T-helper 2 cell (primary cell): ENCODE measurements around the gene TPST1.
"Not testable (repeated sequence)": the region's sequence is repeated elsewhere in the genome, so short reads cannot be mapped to it uniquely, and the experiment has no call there.

ENCODE experiments used
- DNase-seq, 5 experiments: peaks; one replicate each; pipeline versions ENCODE4 v3.0.0 to v3.0.0-alpha.2; 2012 to 2022

TPST1 gene

DNA sequence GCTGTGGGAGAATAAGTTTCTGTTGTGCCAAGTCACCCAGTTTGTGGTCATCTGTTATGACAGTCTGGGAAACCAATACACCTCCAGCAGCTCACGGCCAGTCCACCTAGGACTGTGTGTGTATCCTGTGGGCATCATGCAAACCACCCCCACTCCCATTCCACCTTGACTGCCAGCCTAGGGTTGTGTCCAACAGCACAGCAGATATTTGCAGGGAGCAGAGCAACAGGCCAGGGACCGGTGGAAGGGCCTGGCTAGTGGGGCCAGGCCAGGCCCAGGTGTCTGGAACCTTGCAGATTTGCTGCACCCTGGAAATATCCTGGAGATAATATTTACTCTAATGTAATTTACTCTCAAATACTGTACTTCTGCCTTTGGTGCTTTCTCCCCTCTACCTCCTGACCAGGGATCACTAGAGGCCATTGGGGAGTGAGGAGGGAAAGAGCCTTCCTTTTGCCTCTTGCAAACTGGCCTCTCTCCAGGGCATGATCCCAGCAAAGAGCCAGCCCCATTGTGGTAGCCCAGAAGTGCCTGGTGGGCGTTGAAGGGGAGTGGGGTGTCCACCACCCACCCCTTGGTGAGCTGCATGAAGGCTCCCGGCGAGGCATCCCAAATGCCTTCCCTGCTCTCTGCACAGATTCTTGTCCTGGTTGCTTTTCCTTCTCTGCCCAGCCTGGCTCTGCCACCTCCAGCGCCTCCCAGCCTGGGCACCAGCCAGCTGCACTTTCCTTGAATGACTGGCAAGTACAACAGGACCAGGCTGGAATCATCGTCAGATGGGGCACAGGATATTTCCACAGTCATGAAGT lies 15.2 kb upstream of the TPST1 start:
- no peak for DNase-seq

DNA sequence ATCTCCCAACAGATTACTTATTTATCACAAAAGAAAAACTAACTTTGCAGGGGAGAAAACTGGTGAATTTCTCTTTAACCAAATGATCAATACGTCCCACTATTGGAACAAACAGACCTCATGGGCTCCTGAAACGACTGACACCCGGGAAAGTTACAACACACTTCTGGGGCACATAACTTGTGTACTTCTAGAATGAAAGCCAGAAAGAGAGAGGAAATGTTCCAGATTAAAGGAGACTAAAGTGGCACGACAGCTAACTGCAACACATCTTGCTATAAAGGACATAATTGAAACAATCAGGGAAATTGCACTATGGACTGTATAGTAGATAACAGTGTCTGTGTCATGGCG lies 14.7 kb upstream of the TPST1 start:
- DNase-seq: no peak

DNA sequence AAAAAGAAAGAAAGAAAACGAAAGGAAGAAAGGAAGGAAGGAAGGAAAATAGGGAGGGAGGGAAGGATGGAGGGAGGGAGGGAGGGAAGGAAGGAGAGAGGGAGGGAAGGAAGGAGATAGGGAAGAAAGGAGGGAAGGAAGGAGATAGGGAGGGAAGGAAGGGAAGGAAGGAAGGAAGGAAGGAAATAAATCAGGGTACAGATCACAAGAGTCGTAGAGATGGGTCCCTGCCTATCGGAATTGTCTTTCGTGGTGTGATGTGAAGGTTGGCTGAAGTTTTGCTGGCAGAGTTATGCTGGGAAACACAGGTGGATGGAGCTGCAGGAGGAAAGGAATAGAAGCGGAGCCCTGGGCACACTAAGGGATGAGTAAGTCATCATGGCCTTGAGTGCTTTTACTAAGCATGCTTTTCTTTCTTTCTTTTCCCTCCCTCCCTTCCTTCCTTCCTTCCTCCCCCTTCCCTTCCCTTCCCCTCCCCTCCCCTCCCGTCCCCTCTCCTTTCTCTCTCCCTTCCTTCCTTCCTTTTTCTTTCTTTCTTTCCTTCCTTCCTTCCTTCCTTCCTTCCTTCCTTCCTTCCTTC lies 11.9 kb upstream of the TPST1 start:
- DNase-seq: no peak

DNA sequence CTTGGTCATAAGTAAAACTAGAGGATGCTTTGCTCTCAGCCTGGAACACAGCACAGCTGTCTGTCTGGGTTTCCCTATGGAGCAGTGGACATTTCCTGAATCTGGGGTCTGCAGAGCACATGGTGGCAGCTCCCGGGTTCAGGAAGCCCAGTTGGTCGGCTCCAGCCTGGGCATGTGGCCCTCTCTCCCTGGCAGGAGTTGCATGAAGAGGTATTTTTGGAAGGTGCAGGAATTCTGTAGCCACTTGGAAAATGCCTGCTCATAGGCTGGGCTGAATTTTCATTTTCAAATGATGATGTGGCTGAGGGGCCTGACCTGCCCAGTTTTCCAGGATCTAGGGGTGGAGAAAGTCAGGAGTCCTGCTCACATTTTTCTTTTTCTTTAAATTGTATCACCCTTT lies 6.7 kb upstream of the TPST1 start:
- no peak for DNase-seq

DNA sequence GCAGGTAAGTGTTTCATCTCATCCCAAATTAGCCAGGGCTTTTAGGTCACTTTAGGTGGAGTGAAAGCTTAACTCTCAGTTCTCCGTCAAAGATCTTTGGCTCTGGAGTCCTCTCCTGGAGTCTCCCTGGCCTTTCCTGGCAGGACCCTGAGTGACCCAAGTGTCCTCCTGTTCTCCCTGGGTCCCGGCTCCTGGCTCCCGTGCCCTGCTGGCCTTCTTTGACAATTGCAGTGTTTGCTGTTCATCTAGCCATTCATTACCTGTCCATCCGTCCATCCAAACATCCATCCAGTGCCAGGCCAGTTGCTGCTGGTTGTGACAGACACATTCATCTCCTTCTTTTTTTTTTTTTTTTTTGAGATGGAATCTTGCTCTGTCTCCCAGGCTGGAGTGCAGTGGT lies 6.2 kb upstream of the TPST1 start:
- no peak for DNase-seq

DNA sequence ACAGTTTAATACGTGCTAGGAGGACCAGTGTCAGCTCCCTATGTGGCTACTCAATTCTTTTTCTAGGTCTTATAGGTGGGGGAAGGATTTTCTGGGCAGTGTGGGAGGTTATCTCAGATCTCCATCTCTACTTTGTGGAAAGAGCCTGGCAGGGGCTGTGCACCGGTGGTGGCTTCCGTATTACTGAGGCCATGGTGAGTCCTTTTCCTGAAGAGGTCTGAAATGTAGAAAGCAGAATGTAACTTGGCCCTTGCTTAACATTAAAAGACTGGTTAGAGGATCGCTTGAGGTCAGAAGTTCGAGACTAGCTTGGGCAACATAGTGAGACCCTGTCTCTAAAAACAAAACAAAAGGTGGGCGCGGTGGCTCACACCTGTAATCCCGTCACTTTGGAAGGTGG lies 2.7 kb upstream of the TPST1 start:
- no peak for DNase-seq

DNA sequence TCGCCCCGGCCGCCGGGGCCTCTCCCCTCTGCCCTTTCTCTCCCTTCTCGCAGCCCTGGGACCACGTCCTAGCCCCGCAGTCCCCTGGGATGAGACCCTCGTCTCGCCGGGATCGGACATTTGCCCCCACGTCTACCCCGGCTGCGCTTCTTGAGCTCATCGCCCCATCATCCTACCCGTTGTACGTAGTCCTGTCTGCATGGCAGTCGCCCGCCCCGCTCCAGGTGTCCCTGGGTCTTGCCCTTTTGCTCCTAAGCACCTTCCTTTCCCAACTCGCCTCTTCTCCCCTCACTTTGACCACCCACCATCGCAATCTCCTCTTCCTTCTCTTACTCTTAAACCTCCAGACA lies 582 bp downstream of the TPST1 start:
- DNase-seq: peak in 1 of 5 experiments; percentile 2

DNA sequence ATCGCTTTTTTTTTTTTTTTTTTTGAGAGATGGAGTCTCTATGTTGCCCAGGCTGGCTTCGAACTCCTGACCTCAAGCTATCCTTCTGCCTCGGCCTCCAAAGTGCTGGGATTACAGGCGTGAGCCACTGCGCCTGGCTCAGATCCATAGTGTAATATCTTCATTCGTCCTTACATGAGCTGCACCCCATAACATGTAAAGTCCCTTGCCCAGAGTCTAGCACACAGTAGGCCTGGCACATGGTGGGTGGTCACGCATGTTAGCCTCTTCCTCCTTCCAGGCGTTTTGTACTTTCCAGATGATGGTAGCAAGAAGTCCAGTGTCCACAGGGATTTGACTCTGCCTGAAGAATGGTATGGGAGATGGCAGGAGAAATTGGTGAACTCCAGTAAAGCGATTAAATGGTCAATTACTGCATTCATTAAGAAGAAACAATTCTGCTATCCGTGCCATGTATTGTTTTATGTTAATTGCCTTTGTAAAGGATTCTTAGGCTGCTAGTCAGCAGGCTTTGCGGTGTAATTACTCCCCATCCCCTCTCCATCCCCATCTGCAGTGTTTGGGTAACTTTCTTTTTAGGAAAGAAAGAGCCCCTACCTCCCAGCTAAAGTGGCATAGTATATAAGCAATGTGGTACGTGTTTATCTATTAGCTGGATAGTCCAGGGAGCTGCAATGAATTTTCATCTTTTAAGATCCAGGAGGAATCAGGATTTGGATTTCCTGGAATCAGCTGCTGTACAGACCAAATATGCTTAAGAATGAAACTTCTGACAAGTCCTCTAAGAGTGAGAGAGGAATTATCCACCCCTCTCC lies 1.2 kb downstream of the TPST1 start:
- no peak for DNase-seq

DNA sequence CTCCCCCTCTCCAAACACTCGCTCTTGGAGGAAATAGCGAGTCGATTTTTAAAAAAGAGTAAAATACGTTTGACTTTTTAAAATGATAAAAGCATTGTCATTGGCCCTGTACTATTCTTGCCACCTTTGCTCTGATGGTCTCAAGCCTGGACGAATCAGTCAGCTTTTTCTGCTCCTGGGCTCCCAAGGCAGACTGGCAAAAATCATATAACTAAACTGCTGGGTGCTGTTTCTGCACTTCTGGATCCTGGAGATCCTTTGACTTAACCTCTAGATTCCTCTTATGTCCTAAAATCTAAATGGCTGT lies 1.8 kb downstream of the TPST1 start:
- no peak for DNase-seq

DNA sequence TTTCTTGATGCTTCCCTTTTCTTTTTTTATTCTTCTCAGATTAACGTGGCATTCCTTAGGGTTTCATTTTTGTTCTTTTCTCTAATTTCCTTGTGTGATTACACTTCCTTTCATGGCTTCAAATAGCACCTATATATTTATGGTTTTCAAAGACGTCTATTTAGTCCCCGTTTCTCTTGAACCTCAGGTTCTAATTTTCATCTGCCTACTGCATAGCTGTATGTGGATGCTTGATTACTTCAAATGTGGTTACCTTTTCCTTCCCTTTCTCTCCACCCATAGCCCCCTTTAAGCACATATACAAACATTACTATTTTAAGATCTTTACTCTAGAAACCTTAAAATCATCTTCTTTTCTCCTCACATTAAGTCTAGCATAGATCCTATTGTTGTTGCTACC lies 2.4 kb downstream of the TPST1 start:
- DNase-seq: no peak

DNA sequence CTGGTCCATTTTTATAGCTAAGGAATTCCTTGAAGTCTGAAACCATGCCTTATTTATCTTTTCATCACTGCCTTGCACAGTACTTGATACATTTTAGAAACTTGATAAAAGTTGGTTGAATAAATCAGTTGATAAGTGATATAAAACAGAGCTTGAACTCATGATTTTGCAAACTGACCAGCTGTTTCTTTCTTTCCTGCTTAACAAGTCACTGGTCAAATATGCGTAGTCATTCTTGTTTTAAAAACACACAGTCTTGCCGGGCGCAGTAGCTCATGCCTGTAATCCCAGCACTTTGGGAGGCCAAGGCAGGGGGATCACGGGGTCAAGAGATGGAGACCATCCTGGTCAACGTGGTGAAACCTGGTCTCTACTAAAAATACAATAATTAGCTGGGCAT lies 6.3 kb downstream of the TPST1 start:
- no peak for DNase-seq

DNA sequence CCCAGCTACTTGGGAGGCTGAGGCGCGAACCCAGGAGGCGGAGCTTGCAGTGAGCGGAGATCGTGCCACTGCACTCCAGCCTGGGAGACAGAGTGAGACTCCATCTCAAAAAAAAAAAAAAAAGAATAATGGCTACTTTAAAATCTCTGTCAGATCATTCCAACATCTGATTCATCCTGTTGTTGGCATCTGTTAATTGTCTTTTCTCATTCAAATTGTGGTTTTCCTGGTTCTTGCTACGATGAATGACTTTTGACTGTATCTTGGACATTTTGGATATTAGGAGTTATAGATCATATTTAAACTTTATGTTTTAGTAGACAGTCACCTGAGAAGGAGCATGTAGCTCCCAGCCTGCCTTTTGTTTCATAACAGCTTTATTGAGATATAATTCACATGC lies 8.5 kb downstream of the TPST1 start:
- no peak for DNase-seq

DNA sequence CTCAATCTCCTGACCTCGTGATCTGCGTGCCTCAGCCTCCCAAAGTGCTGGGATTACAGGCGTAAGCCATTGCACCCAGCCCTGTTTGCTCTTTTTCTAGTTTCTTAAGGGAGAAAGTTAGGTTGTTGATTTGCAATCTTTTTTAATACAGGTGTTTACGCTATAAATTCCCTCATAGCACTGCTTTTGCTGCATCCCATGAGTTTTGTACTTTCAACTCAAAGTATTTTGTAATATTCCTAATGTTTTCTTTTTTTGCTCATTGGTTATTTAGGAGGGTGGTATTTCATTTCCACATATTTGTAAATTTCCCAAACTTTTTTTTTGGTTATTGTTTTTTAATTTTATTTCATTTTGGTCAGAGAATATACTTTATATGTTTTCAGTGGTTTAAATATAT lies 11.6 kb downstream of the TPST1 start:
- DNase-seq: no peak

DNA sequence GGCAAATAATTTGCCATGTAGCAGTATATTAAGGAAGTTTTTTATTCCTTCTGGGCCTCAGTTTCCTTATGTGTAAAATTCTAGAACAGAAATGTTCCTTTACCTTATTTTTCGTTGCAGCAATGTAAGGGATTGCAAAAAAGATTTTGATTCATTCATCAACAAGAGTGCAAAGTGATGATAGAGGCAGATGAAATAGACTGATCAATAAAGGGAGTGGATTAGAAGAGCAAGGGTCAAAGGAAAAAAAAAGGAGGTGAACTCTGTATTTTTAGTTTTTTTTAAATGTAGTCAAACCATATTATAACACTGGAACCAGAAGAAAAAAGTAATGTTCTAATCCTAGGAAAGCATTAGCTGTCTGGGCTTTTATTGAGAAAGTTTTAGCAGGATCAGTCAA lies 14.7 kb downstream of the TPST1 start:
- DNase-seq: no peak

DNA sequence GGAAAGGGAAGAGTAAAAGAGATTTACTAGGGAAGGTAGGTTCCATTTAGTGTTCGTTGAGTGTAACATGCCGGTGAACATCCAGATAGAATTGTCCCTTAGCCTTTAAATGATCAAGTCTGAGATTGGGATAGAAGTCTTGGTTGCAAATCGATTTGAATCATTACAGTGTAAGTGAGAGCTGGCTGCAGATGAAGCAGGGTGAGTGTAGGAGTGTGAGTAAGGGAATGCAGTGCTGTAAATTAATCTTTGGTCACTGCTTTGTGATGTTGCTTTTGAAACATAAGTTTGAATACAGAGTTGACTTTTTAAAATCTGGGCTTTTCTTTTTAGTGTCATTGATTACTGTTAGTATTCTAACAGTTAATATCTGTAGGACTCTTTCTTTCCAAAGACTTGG lies 16.3 kb downstream of the TPST1 start:
- DNase-seq: no peak

DNA sequence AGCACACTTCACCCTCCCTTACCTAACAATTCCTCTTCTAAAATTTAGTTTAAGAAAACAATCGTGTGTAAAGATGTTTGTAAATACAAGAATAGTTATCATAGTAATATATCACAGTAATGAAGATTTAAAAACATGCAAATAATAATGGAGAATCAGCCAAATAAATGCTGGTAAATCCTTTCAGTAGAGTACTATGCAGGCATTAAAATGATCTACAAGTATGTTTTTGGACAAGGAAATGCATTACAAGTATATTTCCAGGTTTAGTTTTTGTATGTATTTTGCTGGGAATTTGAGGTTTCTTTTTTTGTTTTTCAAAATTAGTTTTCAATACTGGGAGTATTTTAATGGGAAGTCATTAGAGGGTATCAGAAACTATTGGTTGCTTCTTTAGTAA lies 22.7 kb downstream of the TPST1 start:
- DNase-seq: no peak

DNA sequence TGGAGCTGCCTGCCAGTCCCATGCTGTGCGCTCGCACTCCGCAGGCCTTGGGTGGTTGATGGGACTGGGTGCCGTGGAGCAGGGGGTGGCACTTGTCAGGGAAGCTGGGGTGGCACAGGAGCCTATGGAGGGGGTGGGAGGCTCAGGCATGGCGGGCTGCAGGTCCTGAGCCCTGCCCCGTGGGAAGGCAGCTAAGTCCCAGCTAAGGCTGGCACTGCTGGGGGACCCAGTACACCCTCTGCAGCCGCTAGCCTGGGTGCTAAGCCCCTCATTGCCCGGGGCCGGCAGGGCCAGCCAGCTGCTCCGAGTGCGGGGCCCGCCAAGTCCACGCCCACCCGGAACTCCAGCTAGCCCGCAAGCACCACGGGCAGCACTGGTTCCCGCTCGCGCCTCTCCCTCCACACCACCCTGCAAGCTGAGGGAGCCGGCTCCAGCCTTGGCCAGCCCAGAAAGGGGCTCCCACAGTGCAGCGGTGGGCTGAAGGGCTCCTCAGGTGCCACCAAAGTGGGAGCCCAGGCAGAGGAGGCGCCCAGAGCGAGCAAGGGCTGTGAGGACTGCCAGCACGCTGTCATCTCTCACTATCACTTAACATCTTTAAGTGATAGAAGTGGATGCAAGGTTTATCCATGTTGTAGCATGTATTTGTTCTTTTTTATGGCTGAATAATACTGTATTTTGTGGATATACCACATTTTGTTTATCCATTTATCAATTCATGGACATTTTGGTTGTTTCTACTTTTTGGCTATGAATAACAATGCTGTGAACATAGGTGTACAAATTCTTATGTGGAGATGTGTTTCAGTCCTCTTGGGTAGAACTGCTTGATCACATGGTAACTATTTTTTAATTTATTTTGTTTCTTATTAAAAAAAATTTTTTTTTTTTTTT lies 26.4 kb downstream of the TPST1 start:
- DNase-seq: not testable (repeated sequence)

DNA sequence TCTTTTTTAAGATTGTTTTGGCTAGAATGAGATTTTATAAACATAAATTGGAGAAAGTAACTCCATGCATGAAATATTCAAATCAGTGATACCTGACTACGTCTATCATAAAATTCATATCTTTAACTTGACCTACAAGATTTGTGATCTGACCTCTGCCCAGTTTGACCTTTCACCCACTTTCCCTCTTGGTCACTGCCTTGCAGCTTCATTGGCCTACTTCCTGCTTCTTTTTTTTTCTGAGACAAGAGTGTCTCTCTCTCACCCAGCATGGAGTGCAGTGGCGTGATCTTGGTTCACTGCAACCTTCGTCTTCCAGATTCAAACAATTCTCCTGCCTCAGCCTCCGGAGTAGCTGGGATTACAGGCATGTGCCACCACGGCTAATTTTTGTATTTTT lies 28.5 kb downstream of the TPST1 start:
- no peak for DNase-seq

DNA sequence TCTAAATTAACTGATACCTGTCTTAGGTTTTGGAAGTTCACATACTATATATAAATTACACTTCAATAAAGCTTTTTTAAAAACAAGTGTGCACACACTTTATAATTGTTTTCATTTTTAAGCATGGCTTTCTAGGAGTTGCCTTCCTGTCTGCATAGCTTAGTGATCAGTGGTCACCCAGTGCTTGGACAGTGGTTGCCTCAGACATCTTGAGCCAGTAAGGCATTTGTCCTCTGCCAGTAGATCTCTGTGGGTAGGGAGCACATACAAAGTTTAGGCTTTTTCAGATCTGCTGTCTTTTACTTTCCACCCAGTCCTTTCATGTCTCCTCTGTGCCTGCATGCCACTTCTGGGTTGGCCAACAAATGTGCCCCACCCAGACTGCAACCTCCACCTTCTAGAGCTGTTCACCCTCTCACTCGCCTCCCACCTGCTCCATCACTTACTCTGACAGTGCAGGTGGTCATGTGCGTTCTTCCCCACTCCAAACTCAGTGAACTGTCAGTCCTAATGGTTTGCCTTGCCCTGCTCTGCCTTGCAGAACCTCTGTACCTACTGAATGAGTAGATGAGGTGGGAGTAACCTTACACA lies 31.7 kb downstream of the TPST1 start:
- no peak for DNase-seq

DNA sequence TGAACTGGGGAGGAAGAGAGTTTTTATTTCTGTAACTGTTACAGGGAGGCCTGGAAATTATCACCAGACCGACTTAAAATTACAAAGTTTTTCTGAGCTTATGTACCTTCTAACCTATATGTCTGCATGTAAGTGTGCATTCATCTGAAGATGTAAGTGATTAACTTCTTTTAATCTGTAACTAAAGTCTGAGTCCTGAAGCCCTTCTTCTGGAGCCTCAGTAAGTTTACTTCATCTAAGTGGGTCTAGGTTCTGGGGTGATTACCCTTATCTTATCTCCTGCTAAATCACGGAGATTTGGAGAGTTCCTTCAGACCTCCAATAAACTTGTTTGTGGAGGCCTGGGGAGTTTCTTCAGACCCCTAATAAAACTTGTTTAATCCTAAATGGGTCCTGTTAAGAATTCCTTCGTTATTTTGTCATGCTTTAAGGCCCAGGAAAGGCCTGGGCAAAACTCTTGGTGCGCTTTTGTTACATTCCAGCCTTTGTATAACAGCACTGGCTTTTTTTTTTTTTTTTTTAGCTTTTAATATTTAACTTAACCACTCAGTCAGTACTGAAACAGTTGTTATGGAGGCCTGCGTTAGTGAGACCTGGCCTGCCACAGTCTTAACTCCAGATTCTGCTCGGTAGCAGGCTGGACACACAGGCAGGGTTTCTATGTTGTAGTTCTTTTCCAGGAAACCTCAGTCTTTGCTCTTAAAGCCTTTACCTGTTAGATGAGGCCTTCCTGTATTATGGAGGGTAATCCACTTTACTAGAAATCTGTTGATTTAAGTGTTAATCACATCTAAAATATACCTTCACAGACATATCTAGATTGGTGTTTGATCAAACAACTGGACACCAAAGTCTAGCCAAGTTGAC lies 33.0 kb downstream of the TPST1 start:
- no peak for DNase-seq

DNA sequence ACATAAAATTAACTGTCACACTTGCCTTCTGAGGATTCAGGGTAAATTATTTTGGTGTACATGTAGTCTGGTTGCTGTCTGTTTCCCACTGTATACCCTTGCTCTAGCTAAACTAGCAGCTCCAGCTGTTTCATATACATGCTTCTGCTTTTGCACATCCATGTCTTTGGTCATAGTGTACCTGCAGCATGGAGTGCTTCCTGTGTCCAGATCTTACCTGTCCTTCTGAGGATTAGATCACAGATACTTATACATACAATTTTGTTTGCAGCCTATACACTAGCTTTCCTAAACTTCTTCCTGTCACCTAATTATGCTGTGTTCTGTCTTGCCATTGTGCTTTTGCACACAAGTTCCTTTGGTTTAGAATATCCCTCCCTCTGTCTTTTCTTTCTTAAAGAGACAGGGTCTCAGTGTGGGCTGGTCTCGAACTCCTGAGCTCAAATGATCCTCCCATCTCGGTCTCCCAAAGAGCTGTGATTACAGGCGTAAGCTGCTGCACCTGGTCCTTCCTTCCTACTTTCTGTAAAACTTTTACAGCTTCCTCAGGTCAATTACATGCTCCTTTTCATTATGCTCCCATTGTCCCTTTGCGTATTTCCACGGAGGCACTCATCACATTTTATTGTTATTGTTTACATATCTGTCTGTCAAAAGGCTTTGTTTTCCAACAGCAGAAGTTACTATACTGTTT lies 33.8 kb downstream of the TPST1 start:
- no peak for DNase-seq
